ENCODE results near the gene KIAA2012.

The KIAA2012 gene

GRCh38 chr2:202084265-202084664, 11.2 kb downstream of the KIAA2012 start:
- DNase-seq (ENCODE audit: low read depth) = no peak

DNA sequence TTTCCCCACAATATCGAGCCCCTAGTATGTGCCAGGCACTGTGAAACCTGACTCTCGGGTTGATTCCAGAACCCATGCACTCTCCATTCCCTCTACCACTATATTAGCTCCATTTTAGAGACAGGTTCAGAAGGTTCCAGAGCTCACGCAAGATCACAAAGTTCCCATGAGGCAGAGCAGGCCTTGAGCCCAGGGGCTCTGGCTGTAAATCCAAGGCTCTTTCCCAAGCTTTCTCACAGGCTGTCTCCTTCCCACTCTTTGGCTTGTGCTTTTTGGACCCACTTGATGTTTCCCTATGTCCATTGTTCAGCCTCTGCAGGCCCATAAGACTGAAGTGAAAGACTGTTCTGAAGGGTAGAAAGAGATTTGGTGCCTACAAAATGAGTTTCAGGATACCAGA, 15.7 kb downstream of the KIAA2012 start:
- no peak for DNase-seq (ENCODE audit: low read depth)

GRCh38 chr2:202090530-202090929, 17.5 kb downstream of the KIAA2012 start:
- DNase-seq (ENCODE audit: low read depth) = no peak

GRCh38 chr2:202091476-202091875, 18.4 kb downstream of the KIAA2012 start:
- DNase-seq (ENCODE audit: low read depth) = no peak

DNA sequence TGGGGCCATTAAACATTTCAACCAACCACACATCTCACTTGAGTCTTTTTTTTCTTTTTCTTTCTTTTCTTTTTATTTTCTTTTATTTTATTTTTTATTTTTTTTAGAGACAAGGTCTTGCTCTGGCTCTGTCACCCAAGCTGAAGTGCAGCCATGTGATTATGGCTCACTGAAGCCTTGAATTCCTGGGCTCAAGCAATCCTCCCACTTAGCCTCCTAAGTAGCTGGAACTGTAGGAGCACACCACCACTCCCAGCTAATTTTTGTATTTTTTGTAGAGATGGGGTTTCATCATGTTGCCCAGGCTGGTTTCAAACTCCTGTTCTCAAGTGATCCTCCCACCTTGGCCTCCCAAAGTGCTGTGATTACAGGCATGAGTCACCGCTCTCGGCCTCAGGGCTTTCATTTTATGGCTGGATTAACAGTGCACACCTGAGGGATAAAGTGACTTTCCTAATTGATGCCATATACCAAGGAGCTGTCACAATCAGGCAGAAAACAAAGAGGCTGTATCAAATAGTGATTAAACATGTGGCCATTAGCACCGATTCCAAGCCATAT, 21.5 kb downstream of the KIAA2012 start:
- DNase-seq (ENCODE audit: low read depth) = no peak

- no peak for DNase-seq (ENCODE audit: low read depth)
Observed at GRCh38 chr2:202095235-202095634, 22.2 kb downstream of the KIAA2012 start.

GRCh38 chr2:202096736-202097135, 23.7 kb downstream of the KIAA2012 start:
- no peak for DNase-seq (ENCODE audit: low read depth)

- DNase-seq (ENCODE audit: low read depth) = no peak
Observed at GRCh38 chr2:202098291-202098690, 25.2 kb downstream of the KIAA2012 start.

GRCh38 chr2:202099515-202099914, 26.5 kb downstream of the KIAA2012 start:
- no peak for DNase-seq (ENCODE audit: low read depth)

GRCh38 chr2:202100176-202100575, 27.1 kb downstream of the KIAA2012 start:
- DNase-seq (ENCODE audit: low read depth) = no peak

- DNase-seq (ENCODE audit: low read depth) = no peak
Observed at GRCh38 chr2:202101026-202101579, 28.0 kb downstream of the KIAA2012 start.

GRCh38 chr2:202102425-202103000, 29.5 kb downstream of the KIAA2012 start:
- no peak for DNase-seq (ENCODE audit: low read depth)

DNA sequence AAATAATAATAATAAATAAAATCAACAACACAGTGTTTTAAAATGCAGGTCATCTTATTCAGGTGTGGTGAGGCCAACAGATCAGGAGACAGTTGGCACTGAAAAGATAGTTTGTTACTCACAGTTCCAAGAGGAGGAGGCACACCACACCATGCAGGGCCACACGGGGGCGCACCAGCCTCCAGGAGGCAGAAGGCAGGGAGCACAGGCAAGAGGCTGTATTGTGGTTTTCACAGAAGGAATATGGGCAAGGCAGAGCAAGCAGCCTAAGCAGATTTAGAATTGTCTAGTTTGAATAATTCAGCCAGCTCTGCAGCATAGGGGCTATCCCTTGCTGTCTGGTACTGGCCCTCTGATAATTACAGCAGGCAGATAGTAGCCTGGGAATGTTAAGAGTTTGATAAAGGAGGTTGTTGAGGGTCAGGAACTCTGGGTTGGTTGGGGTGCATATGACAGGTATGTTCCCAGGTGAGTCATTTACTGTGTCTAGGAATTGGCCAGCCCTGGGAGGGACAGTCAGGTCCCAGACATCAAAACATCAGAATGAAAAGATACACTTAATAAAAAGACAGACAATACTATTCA, 31.3 kb downstream of the KIAA2012 start:
- no peak for DNase-seq (ENCODE audit: low read depth)

GRCh38 chr2:202105025-202105424, 32.0 kb downstream of the KIAA2012 start:
- no peak for DNase-seq (ENCODE audit: low read depth)

- DNase-seq (ENCODE audit: low read depth) = no peak
Observed at GRCh38 chr2:202108345-202108744, 35.3 kb downstream of the KIAA2012 start.

DNA sequence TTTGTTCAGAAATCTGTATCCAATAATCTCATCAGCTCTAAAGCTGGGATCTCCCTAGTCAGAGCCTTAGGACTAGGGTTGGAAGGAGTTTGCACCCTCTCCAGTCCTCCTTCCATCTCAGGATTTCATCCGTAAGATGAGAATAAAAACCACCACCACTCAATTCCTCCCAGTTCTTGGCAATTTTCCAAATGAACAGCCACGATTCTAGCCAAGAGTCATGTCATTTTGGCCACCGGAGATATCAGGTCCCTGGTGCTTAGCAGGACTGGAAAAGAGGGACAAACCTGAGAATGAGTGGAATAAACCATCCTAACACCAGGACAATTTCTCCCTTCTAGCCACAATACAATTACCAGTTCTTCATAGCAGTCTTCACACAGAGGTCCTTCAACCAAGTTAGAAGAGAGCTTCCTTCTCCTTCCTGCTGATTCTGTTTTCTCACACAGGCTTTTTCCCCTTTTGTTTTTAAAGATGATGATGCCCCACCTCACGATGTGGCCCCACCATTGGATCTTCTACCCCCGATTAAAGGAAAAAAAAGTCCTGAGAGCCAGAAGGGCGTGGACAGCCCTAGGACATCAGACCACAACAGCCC, 36.2 kb downstream of the KIAA2012 start:
- DNase-seq (ENCODE audit: low read depth) = no peak

GRCh38 chr2:202109737-202110184, 36.7 kb downstream of the KIAA2012 start:
- no peak for DNase-seq (ENCODE audit: low read depth)

- DNase-seq (ENCODE audit: low read depth) = no peak
Observed at GRCh38 chr2:202110491-202110890, 37.4 kb downstream of the KIAA2012 start.

- DNase-seq (ENCODE audit: low read depth) = no peak
Observed at GRCh38 chr2:202112041-202112440, 39.0 kb downstream of the KIAA2012 start.

- no peak for DNase-seq (ENCODE audit: low read depth)
Observed at GRCh38 chr2:202113571-202114142, 40.6 kb downstream of the KIAA2012 start.

GRCh38 chr2:202114291-202114690, 41.2 kb downstream of the KIAA2012 start:
- DNase-seq (ENCODE audit: low read depth) = no peak

DNA sequence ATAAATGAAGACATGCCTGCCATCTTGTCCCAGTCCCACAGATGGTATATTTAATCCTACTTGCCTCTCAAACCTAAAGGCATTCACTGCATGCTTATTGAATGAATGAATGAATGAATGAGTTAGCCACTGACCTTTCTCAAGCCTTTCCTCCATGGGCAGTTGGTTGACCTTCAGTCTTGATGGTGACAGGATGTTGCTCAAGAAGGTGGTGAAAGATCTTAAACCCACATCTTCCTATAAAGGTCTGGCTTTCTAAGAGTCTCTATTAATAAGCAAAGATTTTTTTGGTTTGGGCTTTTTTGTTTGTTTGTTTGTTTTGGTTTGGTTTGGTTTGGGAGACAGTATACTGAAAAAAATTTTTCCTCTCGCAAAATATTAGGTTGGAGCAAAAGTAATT, 41.7 kb downstream of the KIAA2012 start:
- no peak for DNase-seq (ENCODE audit: low read depth)

DNA sequence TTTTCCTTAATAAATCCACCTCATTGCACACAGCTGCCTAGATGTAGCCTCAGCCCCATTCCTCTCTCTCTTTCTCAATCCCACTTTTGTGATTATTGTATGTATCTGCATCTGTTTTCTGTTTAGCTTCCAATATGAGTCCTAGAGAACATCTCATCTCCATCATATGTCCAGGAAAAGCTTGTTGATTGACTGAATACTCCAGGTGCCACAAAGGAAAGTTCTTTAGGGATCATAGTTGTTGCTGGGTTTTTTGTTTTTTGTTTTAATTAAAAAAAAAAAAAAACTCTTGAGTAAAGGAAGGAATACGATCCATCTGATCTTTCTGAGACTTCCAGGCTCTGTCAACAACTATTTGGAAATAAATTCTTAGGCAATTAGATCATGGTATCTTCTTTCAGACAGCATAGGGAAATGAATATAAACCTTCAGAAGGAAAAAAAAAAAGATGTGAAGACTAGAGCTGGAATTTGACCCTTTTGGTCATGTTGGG, 42.5 kb downstream of the KIAA2012 start:
- no peak for DNase-seq (ENCODE audit: low read depth)

All from stimulated activated CD8-positive, alpha-beta memory T cell treated with anti-CD3 and anti-CD28 coated beads, Interleukin-7, amount 100 ng/mL, for 24 hours (primary cell).